Ovary (tissue), 3 donors: ENCODE measurements around the gene ABLIM2.

Experiments
- CTCF ChIP-seq, 3 donors: fragments of 450-650 bp in 2 of 3; fragments of 200-600 bp in 1 of 3; IDR thresholded peaks; one replicate each; pipeline versions ENCODE4 v1.5.1 to v1.8.0; 2016 to 2022; ENCODE audit warnings: antibody characterized with exemption in 3 of 3, mild to moderate bottlenecking in 1 of 3
- EP300 ChIP-seq: sonication (generic); formaldehyde crosslinking; IDR thresholded peaks from one replicate; pipeline ENCODE4 v1.6.1; 2017; ENCODE audit warnings: antibody characterized with exemption
- POLR2A ChIP-seq: fragments of 450-650 bp; IDR thresholded peaks from one replicate; pipeline ENCODE4 v1.6.1; 2017; ENCODE audit warnings: antibody characterized with exemption, mild to moderate bottlenecking, moderate library complexity
- donor health status: DM: no; HTN: no; CAD: no.

GRCh38 chr4:8029689-8030088 is 128.9 kb downstream of the ABLIM2 start:
- TF ChIP-seq CTCF (IDR thresholded peaks at IDR 0.05) (no peak), EP300 (no peak), POLR2A (no peak)
